Cardiac muscle cell (in vitro differentiated cells and primary cell): ENCODE measurements around the gene PROSER2. TPM values are rescaled to one million over a fixed set of nuclear protein-coding genes. Genes with fewer than 3 reads are reported as not detected.

Source experiments
- DNase-seq, 2 donors: peaks; one replicate each; pipeline versions ENCODE4 v3.0.0 to v3.0.0-alpha.2; 2010 to 2017; ENCODE audit warnings: low read depth in 1 of 2, low spot score in 1 of 2
- H3K27ac ChIP-seq: fragments of 200-600 bp; sonication (generic); 2 replicates; pipeline ENCODE4 v1.5.1; 2016
- H3K27me3 ChIP-seq: fragments of 200-600 bp; sonication (generic); 2 replicates; pipeline ENCODE4 v1.6.0; 2016; ENCODE audit warnings: control low read depth
- H3K36me3 ChIP-seq: fragments of 200-600 bp; sonication (generic); 2 replicates; pipeline ENCODE4 v1.5.1; 2016; ENCODE audit warnings: control low read depth
- H3K4me1 ChIP-seq: fragments of 200-600 bp; sonication (generic); 2 replicates; pipeline ENCODE4 v1.8.1; 2017; ENCODE audit warnings: low read depth, mild to moderate bottlenecking, mixed run types
- H3K4me3 ChIP-seq: fragments of 200-600 bp; sonication (generic); 2 replicates; pipeline ENCODE4 v1.5.1; 2016; ENCODE audit warnings: mild to moderate bottlenecking
- H3K9me3 ChIP-seq: fragments of 200-600 bp; sonication (generic); 2 replicates; pipeline ENCODE4 v1.5.1; 2017; ENCODE audit warnings: low read depth, mild to moderate bottlenecking, control low read depth
- polyA plus RNA-seq: library from polyadenylated mRNA; unstranded; fragments of >200 nt; fragmentation: Nextera tagmentation; extraction: Ambion mirVana; gene quantifications from 2 replicates; pipeline ENCODE4 v1.2.1, GENCODE V29; 2016
- total RNA-seq: library from RNA; depleted of rRNA; stranded (reverse); fragments of >200 nt; gene quantifications from 2 replicates; pipeline ENCODE4 v1.2.3, GENCODE V29; 2016
- TF ChIP-seq, protein P1 (sequence below): IDR thresholded peaks from 2 replicates; pipeline ENCODE4 v1.5.1; 2012; ENCODE audit warnings: low read depth, mild to moderate bottlenecking, low read length

The PROSER2 gene
- total and polyA plus RNA-seq, 2 experiments from 2014 or later, result 11.4 to 20.7 TPM

DNA sequence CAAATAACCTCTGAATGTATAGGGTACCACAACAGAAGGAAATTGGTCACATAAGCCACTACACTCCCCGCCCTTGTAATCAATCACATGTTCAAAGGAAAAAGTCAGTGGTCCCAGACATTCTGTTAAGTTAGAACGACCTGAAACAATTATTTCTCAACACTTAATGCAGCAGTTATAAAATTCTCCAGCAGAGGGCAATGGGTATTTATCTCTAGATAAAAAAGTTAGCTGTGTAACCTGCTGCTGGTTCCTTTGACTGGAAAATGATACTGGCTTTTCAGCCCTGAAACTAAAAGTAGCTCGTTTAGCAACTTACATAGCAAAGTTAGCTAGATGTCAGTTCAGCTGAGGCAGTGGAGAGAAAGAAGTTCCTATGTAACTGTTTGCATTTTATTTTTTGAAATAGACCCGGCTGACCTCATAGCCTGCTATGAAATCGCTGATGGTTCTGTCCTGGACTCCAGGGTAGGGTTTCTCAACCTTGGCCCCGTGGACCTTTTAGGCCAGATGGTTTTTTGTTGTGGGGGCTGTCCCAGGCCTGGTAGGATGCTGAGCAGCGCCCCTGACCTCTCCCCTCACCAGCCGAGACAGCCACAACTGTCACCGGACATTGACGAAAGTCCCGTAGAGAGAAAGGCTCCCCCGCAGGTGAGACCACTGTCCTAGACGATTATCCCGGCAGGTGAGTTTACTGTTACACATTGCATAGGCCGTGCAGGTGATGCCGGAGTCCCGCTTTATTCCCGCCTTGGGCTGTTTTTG is 40.2 kb upstream of the PROSER2 start:
- H3K4me3 ChIP-seq, result no peak overlapping the region
- peak; percentile 71 to 77 for DNase-seq
- no peaks in the 10 kb centered on the region for H3K27me3 ChIP-seq
- H3K4me1 ChIP-seq, result no peaks in the 10 kb centered on the region
- H3K36me3 ChIP-seq, result no peaks in the 10 kb centered on the region
- H3K27ac ChIP-seq, result no peak overlapping the region
- TF ChIP-seq, protein P1, sequence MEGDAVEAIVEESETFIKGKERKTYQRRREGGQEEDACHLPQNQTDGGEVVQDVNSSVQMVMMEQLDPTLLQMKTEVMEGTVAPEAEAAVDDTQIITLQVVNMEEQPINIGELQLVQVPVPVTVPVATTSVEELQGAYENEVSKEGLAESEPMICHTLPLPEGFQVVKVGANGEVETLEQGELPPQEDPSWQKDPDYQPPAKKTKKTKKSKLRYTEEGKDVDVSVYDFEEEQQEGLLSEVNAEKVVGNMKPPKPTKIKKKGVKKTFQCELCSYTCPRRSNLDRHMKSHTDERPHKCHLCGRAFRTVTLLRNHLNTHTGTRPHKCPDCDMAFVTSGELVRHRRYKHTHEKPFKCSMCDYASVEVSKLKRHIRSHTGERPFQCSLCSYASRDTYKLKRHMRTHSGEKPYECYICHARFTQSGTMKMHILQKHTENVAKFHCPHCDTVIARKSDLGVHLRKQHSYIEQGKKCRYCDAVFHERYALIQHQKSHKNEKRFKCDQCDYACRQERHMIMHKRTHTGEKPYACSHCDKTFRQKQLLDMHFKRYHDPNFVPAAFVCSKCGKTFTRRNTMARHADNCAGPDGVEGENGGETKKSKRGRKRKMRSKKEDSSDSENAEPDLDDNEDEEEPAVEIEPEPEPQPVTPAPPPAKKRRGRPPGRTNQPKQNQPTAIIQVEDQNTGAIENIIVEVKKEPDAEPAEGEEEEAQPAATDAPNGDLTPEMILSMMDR, result peak; percentile 71
- no peaks in the 10 kb centered on the region for H3K9me3 ChIP-seq

DNA sequence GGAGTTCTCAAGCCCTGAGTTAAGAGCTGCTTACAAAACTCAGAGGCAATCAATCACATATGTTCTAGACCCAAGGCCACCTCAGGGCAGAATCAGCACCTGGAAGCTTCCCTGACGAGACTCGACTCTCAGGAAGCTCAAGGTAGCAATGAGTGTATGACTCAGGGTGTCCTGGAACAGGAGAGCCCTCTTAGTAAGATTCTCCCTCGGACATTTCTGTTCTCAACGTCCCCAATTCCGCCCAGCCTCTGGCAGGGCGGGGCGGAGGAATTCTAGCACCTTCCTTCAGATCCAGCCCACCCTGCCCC is 39.6 kb upstream of the PROSER2 start:
- TF ChIP-seq, protein P1, result no peak
- Histone ChIP-seq H3K9me3 (no peaks in the 10 kb centered on the region), H3K4me1 (no peaks in the 10 kb centered on the region), H3K4me3 (no peak overlapping the region), H3K27me3 (no peaks in the 10 kb centered on the region), H3K27ac (no peak overlapping the region), H3K36me3 (no peaks in the 10 kb centered on the region)
- DNase-seq, result no peak

DNA sequence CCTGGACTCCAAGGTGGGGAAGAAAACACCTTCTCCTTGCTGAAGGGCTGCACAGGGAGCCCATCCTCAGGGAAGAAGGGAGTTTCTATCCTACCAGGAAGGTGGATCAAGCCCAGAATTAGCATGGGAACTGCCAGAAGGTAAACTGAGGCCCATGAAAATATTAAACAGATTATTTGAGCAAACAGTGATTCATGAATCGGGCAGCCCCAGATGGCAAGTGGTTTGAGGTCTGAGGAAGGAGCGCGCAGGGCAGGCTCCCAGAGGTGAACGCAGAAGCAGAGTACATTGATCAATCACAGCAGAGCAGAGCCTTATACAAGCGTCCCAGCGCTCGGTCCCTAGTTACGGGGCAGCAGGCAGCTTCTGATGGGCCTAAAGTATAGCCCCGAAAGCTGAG is 35.8 kb upstream of the PROSER2 start:
- Histone ChIP-seq H3K4me3 (no peak overlapping the region), H3K4me1 (no peaks in the 10 kb centered on the region), H3K27me3 (no peaks in the 10 kb centered on the region), H3K27ac (no peak overlapping the region), H3K9me3 (no peaks in the 10 kb centered on the region), H3K36me3 (no peaks in the 10 kb centered on the region)
- TF ChIP-seq, protein P1, result no peak
- no peak for DNase-seq

DNA sequence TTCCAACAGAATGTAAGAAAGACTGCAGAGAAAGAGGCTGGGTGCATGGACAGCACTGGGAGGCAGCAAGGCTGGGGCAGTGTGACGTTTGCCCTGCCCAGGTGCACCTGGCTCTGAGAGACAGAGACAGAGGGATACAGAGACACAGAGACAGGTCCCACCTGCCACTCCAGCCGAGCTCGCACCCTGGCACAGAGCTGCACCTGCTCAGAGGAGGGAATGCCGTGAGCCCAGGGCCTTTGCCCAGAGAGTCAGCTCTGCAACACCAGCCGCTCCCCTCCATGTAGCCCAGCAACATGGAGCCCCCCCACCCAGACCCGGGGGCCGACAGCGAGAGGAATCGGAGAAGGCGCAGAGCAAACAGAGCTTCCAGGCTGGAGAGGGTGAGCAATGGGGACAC is 35.3 kb upstream of the PROSER2 start:
- H3K4me3 ChIP-seq, result no peak overlapping the region
- H3K4me1 ChIP-seq, result no peaks in the 10 kb centered on the region
- H3K36me3 ChIP-seq, result no peaks in the 10 kb centered on the region
- H3K27ac ChIP-seq, result no peak overlapping the region
- no peak for DNase-seq
- TF ChIP-seq, protein P1, result no peak
- no peaks in the 10 kb centered on the region for H3K9me3 ChIP-seq
- no peaks in the 10 kb centered on the region for H3K27me3 ChIP-seq

DNA sequence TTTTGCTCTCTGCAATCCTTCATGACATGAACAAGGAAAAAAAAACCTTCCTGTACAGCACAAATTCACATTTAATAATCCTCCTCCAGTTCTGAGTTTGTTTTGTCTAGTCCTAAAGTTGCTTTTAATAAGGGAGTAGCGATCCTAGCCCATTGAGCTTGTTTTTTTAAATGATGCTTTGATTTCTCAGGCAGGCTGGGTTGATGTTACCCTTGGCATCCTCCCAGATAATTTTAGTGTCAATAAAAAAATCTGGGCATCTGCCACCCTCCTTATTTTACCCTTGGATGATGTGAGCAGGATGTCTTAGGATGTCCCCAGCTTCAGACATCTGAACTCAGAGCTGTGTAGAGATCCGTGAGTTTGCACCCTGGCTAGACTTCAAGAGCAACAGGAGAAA is 33.9 kb upstream of the PROSER2 start:
- TF ChIP-seq, protein P1, result no peak

DNA sequence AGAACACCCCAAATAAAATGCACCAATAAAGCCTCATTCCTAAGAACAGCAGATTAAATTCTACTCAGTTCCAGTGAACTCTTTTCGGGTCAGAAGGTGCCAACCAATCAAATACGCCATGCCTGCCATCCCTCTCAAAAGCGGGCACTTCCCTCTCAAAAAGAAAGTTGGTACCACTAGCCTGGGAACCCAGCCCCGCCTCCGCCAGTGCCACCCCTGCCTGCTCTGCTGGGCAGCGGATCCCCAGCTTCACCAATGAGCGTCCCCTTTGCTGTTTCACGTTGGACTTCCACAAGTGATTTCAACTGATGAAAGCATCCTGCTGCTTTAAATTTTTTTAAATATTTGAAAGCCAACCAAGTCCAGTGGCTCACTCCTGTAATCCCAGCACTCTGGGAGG is 33.2 kb upstream of the PROSER2 start:
- Histone ChIP-seq H3K4me3 (no peak overlapping the region), H3K4me1 (no peaks in the 10 kb centered on the region), H3K36me3 (no peaks in the 10 kb centered on the region), H3K27ac (no peak overlapping the region), H3K9me3 (no peaks in the 10 kb centered on the region), H3K27me3 (no peaks in the 10 kb centered on the region)
- DNase-seq, result no peak
- TF ChIP-seq, protein P1, result no peak

More for the DNA sequence above, 33.9 kb upstream of the PROSER2 start:
- H3K9me3 ChIP-seq, result no peaks in the 10 kb centered on the region
- H3K36me3 ChIP-seq, result no peaks in the 10 kb centered on the region
- DNase-seq, result no peak
- H3K27ac ChIP-seq, result no peak overlapping the region
- H3K4me1 ChIP-seq, result no peaks in the 10 kb centered on the region
- H3K4me3 ChIP-seq, result no peak overlapping the region
- H3K27me3 ChIP-seq, result no peaks in the 10 kb centered on the region
